ENCODE results near the gene SLC1A2. TPM values are rescaled to one million over a fixed set of nuclear protein-coding genes. Genes with fewer than 3 reads are reported as not detected.
"Not testable (repeated sequence)": the region's sequence is repeated elsewhere in the genome, so short reads cannot be mapped to it uniquely, and the experiment has no call there.

SLC1A2 gene
- total RNA-seq, 1 experiment from 2014 or later = not detected

DNA sequence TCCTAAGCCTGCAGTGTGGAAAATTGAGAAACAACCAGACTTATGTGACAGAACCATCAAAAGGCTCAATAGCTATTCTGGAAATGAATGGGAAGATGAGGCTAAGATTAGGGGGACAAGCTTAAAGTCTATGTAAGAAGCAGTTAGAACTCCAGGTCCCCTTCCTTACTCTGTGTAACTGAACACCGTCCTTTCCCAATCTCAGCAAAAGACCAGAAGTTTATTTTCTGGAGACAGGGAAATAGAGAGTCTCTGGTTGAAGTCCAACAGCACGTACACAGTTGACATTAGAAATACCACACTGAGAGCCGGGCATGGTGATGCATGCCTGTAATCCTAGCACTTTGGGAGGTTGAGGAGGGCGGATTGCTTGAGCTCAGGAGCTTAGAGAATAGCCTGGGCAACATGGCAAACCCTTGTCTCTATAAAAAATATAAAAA is 186.4 kb downstream of the SLC1A2 start:
- DNase-seq (ENCODE audit: extremely low read depth, low read depth) = no peak

GRCh38 chr11:35231076-35231860 is 188.1 kb downstream of the SLC1A2 start:
- no peak for DNase-seq (ENCODE audit: extremely low read depth, low read depth)

GRCh38 chr11:35230388-35230787 is 189.0 kb downstream of the SLC1A2 start:
- DNase-seq (ENCODE audit: extremely low read depth, low read depth) = no peak

DNA sequence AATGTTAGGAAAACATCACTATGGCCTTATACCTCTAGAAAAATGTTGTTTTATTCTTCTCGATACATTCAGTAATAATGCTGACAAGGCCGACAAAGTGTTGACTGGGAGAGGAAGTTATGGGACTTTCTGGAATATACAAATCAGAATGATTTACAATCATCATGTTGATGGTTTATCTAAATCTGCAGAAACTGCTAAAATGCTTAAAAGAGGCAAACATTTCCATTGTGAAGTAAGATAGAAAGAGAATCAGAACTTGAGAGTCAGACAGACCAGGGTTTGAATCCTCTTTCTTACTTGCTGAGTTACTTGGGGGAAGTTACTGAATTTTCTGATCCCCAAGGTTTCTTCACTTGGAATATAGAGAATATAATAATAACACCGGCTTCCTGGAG is 191.0 kb downstream of the SLC1A2 start:
- DNase-seq (ENCODE audit: extremely low read depth, low read depth) = no peak

GRCh38 chr11:35227576-35228327 is 191.6 kb downstream of the SLC1A2 start:
- no peak for DNase-seq (ENCODE audit: extremely low read depth, low read depth)

- DNase-seq (ENCODE audit: extremely low read depth, low read depth) = not testable (repeated sequence)
Measured at GRCh38 chr11:35226756-35227155, 192.6 kb downstream of the SLC1A2 start.

DNA sequence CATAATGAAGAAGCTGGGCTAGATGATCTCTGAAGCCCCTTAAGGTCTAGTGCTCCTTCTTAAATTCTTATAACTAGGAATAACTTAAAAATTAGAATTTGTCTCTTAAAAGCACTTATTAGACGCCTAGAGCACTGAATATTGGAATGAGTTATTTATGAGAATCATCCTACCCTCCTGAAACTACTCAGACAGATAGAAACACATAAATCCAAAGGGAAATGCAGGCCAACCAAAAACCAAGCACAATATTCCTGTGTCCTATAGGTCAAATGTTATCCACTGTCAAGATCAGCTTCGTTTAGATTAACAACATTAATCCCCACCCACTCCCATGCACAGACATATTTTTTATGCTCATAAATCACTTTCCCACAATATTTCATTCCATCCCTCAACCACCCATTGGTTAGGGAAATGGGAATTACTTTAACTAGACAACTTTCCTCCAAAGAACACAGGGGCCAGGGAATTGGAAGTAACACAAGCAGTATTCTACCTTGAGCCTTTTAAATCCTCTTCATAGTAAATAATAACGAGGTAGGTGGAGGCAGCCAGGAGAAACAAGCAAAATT is 193.3 kb downstream of the SLC1A2 start:
- DNase-seq (ENCODE audit: extremely low read depth, low read depth) = no peak

DNA sequence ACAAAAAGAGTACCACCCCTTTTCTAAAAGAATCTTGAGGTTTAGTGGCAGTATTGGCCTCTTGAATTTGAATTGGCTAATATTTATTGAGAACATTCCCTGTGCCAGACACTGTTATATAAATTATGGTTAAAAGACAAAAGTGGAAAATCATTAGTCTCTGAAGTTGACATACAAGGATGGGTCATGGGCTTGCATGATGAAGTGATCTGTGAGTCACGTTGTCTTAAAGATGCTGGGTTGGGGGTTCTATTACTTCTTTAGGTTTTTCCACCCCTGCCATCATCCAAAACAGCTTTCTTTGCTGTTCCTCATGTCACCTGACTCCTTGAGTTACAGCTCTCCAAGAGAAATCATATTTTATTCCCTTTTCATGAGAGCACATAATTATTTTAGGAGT is 195.4 kb downstream of the SLC1A2 start:
- DNase-seq (ENCODE audit: extremely low read depth, low read depth) = no peak

DNA sequence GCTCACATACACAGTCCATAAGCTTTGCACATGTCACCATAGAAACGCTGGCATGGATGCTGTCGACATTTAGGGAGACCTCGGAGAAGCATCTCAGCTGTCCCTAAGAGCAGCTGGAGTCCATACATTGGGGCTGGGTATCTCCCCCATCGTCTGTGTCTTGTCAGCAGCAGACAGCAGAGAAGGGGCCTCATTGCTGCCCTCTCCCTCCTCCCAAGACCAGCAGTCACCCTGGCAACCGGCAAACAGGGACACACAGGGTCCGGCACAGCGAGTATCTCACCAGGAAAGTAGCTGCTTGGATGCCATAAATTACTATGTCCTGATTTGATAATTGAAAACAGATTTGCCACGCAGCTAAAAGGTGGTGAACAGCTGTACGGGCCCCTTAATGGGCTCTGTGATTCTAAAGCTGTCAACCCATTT is 196.0 kb downstream of the SLC1A2 start:
- no peak for DNase-seq (ENCODE audit: extremely low read depth, low read depth)

GRCh38 chr11:35218956-35219355 is 200.4 kb downstream of the SLC1A2 start:
- DNase-seq (ENCODE audit: extremely low read depth, low read depth) = no peak

DNA sequence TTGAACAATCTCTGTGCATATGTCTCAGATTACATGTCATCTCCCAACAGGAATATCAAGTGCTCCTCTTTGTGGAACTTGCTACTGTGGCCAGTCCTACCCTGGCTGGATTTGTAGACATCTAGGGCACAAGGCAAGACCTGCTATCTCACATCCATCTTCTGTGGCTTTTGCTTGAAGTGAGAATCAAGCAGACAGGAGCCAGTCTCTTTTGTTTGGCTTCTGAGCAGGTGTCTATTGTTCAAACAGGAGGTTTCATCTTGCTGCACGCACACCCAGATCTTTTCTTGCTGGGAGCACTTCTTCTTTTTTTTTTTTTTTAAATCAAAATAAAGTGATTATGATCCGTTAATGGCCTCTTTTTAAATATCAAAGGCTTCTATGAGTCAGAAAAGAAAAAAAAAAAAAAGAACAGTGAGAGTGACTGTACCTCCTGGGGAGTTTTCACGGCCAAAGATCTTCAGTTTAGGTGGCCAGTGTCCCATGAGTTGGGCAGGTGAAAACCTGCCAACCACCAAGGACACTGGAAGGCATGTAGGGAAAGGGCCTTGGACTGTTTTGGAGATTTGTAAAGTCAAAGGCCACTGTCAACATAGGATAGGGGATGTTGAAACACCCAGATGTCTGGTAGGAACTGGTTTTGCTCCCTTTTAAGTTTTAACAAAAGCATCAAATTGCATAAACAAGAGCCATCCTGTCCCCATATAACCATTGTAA is 202.2 kb downstream of the SLC1A2 start:
- no peak for DNase-seq (ENCODE audit: extremely low read depth, low read depth)

GRCh38 chr11:35215945-35216344 is 203.4 kb downstream of the SLC1A2 start:
- no peak for DNase-seq (ENCODE audit: extremely low read depth, low read depth)

DNA sequence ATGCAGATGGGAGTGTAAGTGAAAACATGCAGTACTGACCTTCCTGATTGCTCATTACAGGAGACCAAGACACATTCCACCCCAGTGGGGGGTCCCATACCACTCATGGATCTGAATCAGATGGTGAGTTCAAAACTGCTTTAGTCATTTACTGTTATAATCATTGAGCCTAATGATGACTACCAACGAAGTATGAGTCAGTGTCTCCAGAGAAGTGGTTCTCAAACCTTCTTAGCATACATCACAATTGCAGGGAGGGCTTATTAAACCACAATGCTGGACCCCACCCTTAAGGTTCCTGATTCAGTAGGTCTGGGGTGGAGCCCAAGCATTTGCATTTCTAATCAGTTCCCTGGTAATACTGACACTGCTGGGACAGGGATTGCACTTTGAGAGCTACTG is 204.6 kb downstream of the SLC1A2 start:
- no peak for DNase-seq (ENCODE audit: extremely low read depth, low read depth)

DNA sequence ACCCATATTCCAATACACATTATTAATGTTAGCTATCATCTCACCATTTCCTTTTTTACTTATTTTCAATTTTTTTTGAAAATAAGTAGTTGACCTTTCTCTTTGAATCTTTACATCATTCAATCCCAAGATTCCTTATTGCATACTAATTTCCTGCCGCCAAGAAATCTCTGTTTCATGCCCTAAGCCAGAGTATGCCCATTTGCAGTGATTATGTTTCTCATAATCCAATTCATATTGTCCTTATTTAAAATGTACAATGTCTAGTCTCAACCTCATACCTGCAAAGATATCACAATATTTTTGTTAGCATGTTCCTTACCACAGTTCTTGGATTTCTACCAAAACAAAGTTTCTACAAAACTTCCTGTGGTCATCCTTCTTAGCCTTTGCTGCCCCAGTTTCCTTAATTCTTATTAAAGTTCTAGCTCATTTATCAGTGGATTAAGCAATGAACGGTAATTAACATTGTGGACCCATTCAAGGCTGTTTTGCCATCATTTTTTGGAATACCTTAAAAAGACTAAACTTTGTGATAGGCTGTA is 205.1 kb downstream of the SLC1A2 start:
- DNase-seq (ENCODE audit: extremely low read depth, low read depth) = no peak

DNA sequence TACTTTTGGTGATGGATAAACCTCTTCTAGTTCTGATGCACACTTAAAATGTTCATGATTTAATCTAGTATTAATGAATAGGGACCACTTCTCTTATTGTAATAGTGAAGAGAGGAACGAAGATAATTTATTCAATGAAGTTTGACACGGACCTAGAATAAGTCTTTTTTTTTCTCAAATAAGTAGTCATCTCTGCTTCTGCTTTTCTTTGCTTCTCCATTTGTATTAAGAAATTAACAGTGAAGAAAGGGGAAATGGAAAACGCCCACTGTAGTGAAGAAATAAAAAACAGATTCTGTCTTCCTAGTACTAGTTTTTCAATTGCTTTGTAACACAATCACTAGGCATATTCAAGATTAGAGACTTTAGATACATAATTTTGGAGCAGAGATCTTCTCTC is 207.4 kb downstream of the SLC1A2 start:
- no peak for DNase-seq (ENCODE audit: extremely low read depth, low read depth)

DNA sequence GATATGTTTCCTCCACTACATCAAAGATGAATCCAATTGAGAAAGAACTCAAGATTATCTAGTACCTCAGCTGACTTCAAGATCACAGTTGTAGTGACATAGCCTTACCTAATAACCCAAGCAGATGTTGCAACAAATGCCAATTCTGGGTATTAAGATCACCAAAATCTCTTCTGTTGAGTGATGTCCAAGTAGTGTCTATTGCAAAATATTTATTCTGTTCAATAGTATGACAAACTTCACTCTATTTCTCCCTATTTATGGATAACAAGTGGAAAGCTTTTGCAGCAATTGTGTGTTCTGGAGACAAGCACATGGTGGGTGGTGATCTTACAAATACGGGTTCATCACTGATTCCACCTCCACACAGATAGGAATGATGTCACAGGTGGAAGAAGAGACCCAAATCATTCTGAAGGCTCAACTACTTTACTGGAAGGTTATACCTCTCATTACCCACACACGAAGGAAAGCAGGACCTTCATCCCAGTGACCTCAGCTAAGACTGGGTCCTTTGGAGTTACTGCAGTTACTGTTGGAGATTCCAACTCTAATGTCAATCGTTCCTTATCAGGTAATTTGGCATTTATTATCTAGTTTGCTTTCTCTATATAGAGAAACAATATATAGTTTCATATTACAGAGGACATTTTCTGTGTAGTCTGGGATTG is 208.3 kb downstream of the SLC1A2 start:
- DNase-seq (ENCODE audit: extremely low read depth, low read depth) = no peak

DNA sequence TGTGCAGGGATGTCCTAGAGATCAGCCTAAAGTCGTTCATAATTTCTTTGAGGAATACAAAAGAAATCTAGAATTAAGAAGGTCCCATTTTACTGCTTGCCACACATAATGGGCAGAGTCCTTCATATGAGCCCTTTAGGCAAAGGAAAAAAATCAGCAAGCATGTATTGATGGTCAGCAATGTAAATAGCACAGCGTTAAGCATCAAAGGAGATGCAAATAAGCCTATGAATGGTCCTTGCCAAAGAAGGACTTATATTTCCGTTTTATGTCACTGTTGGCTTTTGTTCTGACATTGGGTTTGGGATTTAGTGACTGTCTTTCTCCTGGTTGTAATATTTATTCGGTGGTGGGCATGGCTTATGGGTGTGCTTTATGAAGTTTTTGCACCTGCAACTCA is 210.6 kb downstream of the SLC1A2 start:
- DNase-seq (ENCODE audit: extremely low read depth, low read depth) = no peak

- no peak for DNase-seq (ENCODE audit: extremely low read depth, low read depth)
Measured at GRCh38 chr11:35207471-35208403, 211.6 kb downstream of the SLC1A2 start.

DNA sequence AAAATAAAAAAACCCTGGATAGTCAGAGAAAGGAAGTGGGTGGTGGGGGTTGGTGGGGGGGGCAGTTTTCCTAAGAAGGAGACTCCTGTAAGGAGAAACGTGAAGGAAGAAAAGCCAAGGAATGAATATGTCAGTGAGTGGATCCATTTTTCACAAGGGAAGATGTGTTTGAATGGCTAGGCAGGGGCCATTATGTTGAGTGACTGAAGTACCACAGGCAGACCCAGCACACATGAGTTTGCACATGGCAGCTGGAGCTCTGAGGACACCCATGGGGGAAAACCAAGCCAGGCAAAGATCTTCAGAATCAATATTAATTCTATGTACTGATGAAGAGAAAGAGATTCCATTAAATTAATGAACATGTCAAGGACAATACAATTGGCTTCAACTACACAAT is 212.7 kb downstream of the SLC1A2 start:
- DNase-seq (ENCODE audit: extremely low read depth, low read depth) = no peak
